CD14-positive monocyte (primary cell): Measurements from ENCODE around the gene TAS1R1. TPM values are rescaled to one million over a fixed set of nuclear protein-coding genes. Genes with fewer than 3 reads are reported as not detected.
A peak's percentile ranks its signal among the peaks of the same experiment; 100 is the strongest.

Experiments used
- DNase-seq, 3 donors: peaks; one replicate each; pipeline ENCODE4 v3.0.0-alpha.2; 2011 to 2022
- H2AFZ ChIP-seq: 2 replicates; pipeline ENCODE4 v1.6.0; 2012; ENCODE audit warnings: mild to moderate bottlenecking, low read depth, low read length, inconsistent platforms; ENCODE audit not compliant: insufficient read depth, poor library complexity, severe bottlenecking
- H3K27ac ChIP-seq, 2 donors: 1 replicate in 1 of 2; 2 replicates in 1 of 2; pipeline ENCODE4 v1.5.1; 2012 to 2013; ENCODE audit warnings: low read length in 2 of 2, control low read depth in 1 of 2, inconsistent platforms in 1 of 2, low read depth in 1 of 2, mild to moderate bottlenecking in 1 of 2
- H3K27me3 ChIP-seq, 2 donors: one replicate each; pipeline versions ENCODE4 v1.6.0 to v1.6.1; 2011 to 2013; ENCODE audit warnings: low read length in 2 of 2; ENCODE audit not compliant: control insufficient read depth in 2 of 2, insufficient read depth in 2 of 2
- H3K36me3 ChIP-seq, 2 donors: replicated peaks in 1 of 2; 1 replicate in 1 of 2; 2 replicates in 1 of 2; pipeline versions ENCODE4 v1.5.1 to v1.6.1; 2012 to 2013; ENCODE audit warnings: low read length in 2 of 2, control low read depth in 1 of 2, inconsistent platforms in 1 of 2, mild to moderate bottlenecking in 1 of 2; ENCODE audit not compliant: insufficient read depth in 2 of 2, control insufficient read depth in 1 of 2
- H3K4me1 ChIP-seq, 2 donors: 1 replicate in 1 of 2; 2 replicates in 1 of 2; pipeline versions ENCODE4 v1.5.1 to v1.6.1; 2012 to 2013; ENCODE audit warnings: low read length in 2 of 2, control low read depth in 1 of 2, inconsistent platforms in 1 of 2, mild to moderate bottlenecking in 1 of 2, moderate library complexity in 1 of 2; ENCODE audit not compliant: insufficient read depth in 2 of 2, control insufficient read depth in 1 of 2
- H3K4me2 ChIP-seq: replicated peaks from 2 replicates; pipeline ENCODE3; 2012; ENCODE audit warnings: low read length, moderate library complexity, mild to moderate bottlenecking; ENCODE audit not compliant: poor library complexity, severe bottlenecking; ENCODE audit errors: extremely low read depth
- H3K4me3 ChIP-seq, 3 experiments: fragments of 200-600 bp in 1 of 3; sonication (generic) in 1 of 3; replicated peaks in 1 of 3; 1 replicate in 2 of 3; 2 replicates in 1 of 3; pipeline ENCODE4 v1.5.1; 2011 to 2013; ENCODE audit warnings: low read length in 3 of 3, mild to moderate bottlenecking in 3 of 3, control low read depth in 2 of 3, low read depth in 2 of 3, inconsistent platforms in 1 of 3, moderate library complexity in 1 of 3
- H3K79me2 ChIP-seq: 2 replicates; pipeline ENCODE4 v1.6.0; 2012; ENCODE audit warnings: mild to moderate bottlenecking, control low read depth, inconsistent platforms, low read length, moderate library complexity; ENCODE audit not compliant: insufficient read depth
- H3K9ac ChIP-seq: 2 replicates; pipeline ENCODE4 v1.6.0; 2017; ENCODE audit warnings: low read length, mild to moderate bottlenecking; ENCODE audit not compliant: insufficient read depth, poor library complexity, severe bottlenecking
- H3K9me3 ChIP-seq, 2 donors: replicated peaks in 1 of 2; 1 replicate in 1 of 2; 2 replicates in 1 of 2; pipeline versions ENCODE4 v1.5.1 to v1.6.1; 2012 to 2013; ENCODE audit warnings: low read length in 2 of 2, control low read depth in 1 of 2; ENCODE audit not compliant: control insufficient read depth in 1 of 2, insufficient read depth in 1 of 2
- H4K20me1 ChIP-seq: 2 replicates; pipeline ENCODE4 v1.6.0; 2012; ENCODE audit warnings: mild to moderate bottlenecking, low read length, control low read depth, moderate library complexity; ENCODE audit not compliant: insufficient read depth
- H3K27ac Mint-ChIP-seq, 7 donors: one replicate each; pipeline ENCODE4 v1.8.0; 2020; ENCODE audit warnings: mild to moderate bottlenecking in 7 of 7, mixed read lengths in 7 of 7, moderate library complexity in 6 of 7, inconsistent platforms in 2 of 7
- H3K27me3 Mint-ChIP-seq, 3 donors: one replicate each; pipeline ENCODE4 v1.8.0; 2021 to 2022; ENCODE audit warnings: low read depth in 3 of 3, mild to moderate bottlenecking in 3 of 3, mixed read lengths in 3 of 3, moderate library complexity in 3 of 3, inconsistent platforms in 1 of 3
- H3K36me3 Mint-ChIP-seq, 2 donors: one replicate each; pipeline ENCODE4 v1.8.0; 2020; ENCODE audit warnings: mixed read lengths in 2 of 2, inconsistent platforms in 1 of 2, mild to moderate bottlenecking in 1 of 2
- H3K4me1 Mint-ChIP-seq: one replicate; pipeline ENCODE4 v1.8.0; 2020; ENCODE audit warnings: mild to moderate bottlenecking, mixed read lengths
- H3K4me3 Mint-ChIP-seq, 2 donors: one replicate each; pipeline ENCODE4 v1.8.0; 2020; ENCODE audit warnings: mild to moderate bottlenecking in 2 of 2, mixed read lengths in 2 of 2, moderate library complexity in 1 of 2
- H3K9me3 Mint-ChIP-seq, 7 donors: one replicate each; pipeline ENCODE4 v1.8.0; 2020 to 2022; ENCODE audit warnings: mixed read lengths in 7 of 7, mild to moderate bottlenecking in 6 of 7, moderate library complexity in 6 of 7, inconsistent platforms in 2 of 7
- WGBS: methylation state at CpG from one replicate; pipeline ENCODE4 v1.1.5; 2013; ENCODE audit warnings: missing lambda C conversion rate; ENCODE audit not compliant: insufficient coverage; 5-methylcytosine and 5-hydroxymethylcytosine counted together
- intact Hi-C, 2 donors: fragments of 100-400 bp; cut with micrococcal nuclease; formaldehyde crosslinking; loops; one replicate each; pipeline versions ENCODE4 v1.15.0 to v1.15.1; 2023
- polyA plus RNA-seq, 3 donors: library from polyadenylated mRNA; depleted of rRNA in 1 of 3; unstranded in 2 of 3; stranded (reverse) in 1 of 3; fragments of 300-500 nt in 2 of 3; fragments of >200 nt in 1 of 3; fragmentation: Illumina TruSeq in 2 of 3; gene quantifications; 1 replicate in 2 of 3; 2 replicates in 1 of 3; pipeline ENCODE4 v1.2.3, GENCODE V29; 2012 to 2021
- TF ChIP-seq, protein P1 (sequence below): fragments of 200-600 bp; IDR thresholded peaks from one replicate; pipeline ENCODE4 v1.8.0; 2022; ENCODE audit warnings: antibody characterized with exemption, mild to moderate bottlenecking

The TAS1R1 gene
- polyA plus RNA-seq, 3 donors = not detected

DNA sequence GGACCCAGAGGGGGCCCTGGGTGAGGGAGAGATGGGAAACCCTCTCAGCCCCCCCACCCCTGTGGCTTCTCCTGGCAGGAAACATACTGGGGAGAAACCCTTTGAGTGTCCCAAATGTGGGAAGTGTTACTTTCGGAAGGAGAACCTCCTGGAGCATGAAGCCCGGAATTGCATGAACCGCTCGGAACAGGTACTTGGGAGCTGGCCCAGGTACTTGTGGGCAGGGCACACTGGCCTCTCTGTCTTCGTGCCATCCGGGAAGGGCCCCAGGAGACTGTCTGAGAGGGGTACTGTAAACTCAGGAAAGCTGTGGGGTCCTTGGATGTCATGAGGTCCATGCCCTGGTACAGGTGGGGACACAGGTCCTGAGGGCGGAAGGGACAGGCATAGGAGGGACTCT, 30.7 kb downstream of the TAS1R1 start:
- Mint-ChIP-seq H3K9me3 (no peaks in the 10 kb centered on the region), H3K36me3 (peaks cover 43 to 51% of the 10 kb centered on the region in 2 donors), H3K27ac (peak overlapping the region in 1 of 7 donors; percentile 45), H3K27me3 (no peaks in the 10 kb centered on the region), H3K4me1 (peaks cover 38% of the 10 kb centered on the region), H3K4me3 (no peak overlapping the region)
- no peak overlapping the region for H3K4me3 ChIP-seq
- no peak for DNase-seq
- no peaks in the 10 kb centered on the region for H3K9me3 ChIP-seq
- H3K36me3 ChIP-seq = peaks cover 47 to 60% of the 10 kb centered on the region in 2 donors
- intact Hi-C loops = no loop called here
- H3K27me3 ChIP-seq = no peaks in the 10 kb centered on the region
- no peak overlapping the region for H3K4me2 ChIP-seq
- no peak overlapping the region for H3K27ac ChIP-seq
- peaks cover 31 to 33% of the 10 kb centered on the region in 2 donors for H3K4me1 ChIP-seq
- H4K20me1 ChIP-seq = peaks cover 97% of the 10 kb centered on the region
- 96% methylated on average over 7 of the region's 7 CpGs for WGBS
- H3K9ac ChIP-seq = no peak overlapping the region
- TF ChIP-seq, protein P1, sequence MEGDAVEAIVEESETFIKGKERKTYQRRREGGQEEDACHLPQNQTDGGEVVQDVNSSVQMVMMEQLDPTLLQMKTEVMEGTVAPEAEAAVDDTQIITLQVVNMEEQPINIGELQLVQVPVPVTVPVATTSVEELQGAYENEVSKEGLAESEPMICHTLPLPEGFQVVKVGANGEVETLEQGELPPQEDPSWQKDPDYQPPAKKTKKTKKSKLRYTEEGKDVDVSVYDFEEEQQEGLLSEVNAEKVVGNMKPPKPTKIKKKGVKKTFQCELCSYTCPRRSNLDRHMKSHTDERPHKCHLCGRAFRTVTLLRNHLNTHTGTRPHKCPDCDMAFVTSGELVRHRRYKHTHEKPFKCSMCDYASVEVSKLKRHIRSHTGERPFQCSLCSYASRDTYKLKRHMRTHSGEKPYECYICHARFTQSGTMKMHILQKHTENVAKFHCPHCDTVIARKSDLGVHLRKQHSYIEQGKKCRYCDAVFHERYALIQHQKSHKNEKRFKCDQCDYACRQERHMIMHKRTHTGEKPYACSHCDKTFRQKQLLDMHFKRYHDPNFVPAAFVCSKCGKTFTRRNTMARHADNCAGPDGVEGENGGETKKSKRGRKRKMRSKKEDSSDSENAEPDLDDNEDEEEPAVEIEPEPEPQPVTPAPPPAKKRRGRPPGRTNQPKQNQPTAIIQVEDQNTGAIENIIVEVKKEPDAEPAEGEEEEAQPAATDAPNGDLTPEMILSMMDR = no peak
- H3K79me2 ChIP-seq = peaks cover 38% of the 10 kb centered on the region
- H2AFZ ChIP-seq = no peak overlapping the region

DNA sequence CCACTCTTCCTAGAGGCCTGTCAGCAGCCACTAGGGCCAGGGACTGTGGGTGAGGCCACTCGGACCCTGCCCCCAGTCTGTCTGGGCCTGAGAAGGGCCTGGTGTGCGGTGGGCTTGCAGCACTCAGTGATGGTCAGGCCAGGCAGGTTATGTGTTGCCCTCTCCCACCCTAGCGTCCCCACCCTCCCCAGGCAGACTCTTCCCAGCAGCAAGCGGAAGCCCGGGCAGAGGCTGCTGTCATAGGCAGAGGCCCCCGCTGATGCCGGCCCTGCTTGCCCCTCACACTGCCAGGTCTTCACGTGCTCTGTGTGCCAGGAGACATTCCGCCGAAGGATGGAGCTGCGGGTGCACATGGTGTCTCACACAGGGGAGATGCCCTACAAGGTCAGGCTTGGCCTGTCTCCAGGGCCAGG, 31.3 kb downstream of the TAS1R1 start:
- no peak overlapping the region for H3K4me3 Mint-ChIP-seq
- peak in 1 of 3 donors; percentile 10 for DNase-seq
- peaks cover 97% of the 10 kb centered on the region for H4K20me1 ChIP-seq
- H3K79me2 ChIP-seq = peaks cover 32% of the 10 kb centered on the region
- 97% methylated on average over 11 of the region's 11 CpGs for WGBS
- H3K4me3 ChIP-seq = no peak overlapping the region
- no peak overlapping the region for H3K4me2 ChIP-seq
- peaks cover 38% of the 10 kb centered on the region for H3K4me1 Mint-ChIP-seq
- peaks cover 31 to 33% of the 10 kb centered on the region in 2 donors for H3K4me1 ChIP-seq
- H3K9me3 ChIP-seq = no peaks in the 10 kb centered on the region
- TF ChIP-seq, protein P1 = no peak
- H3K36me3 ChIP-seq = peaks cover 47 to 62% of the 10 kb centered on the region in 2 donors
- H2AFZ ChIP-seq = no peak overlapping the region
- H3K27ac ChIP-seq = no peak overlapping the region
- no peak overlapping the region for H3K27ac Mint-ChIP-seq
- no peaks in the 10 kb centered on the region for H3K27me3 ChIP-seq
- intact Hi-C loops = no loop called here
- no peaks in the 10 kb centered on the region for H3K27me3 Mint-ChIP-seq
- H3K36me3 Mint-ChIP-seq = peaks cover 43 to 55% of the 10 kb centered on the region in 2 donors
- H3K9me3 Mint-ChIP-seq = no peaks in the 10 kb centered on the region
- H3K9ac ChIP-seq = no peak overlapping the region
